DMS53 treated with DMSO at 0.1 percent for 48 hours (cell line): ENCODE data around the gene ATL3.
"Not testable (repeated sequence)": the region's sequence is repeated elsewhere in the genome, so short reads cannot be mapped to it uniquely, and the experiment has no call there.

Experiments used
- DNase-seq: peaks from one replicate; lab custom pipeline; 2025; ENCODE audit not compliant: unreplicated experiment; lab: John Stamatoyannopoulos, UW

Gene ATL3

GRCh38 chr11:63590024-63590788 is 81.0 kb downstream of the ATL3 start:
- DNase-seq: no peak

GRCh38 chr11:63589000-63589399 is 82.2 kb downstream of the ATL3 start:
- DNase-seq: no peak

GRCh38 chr11:63586451-63587166 is 84.6 kb downstream of the ATL3 start:
- no peak for DNase-seq

GRCh38 chr11:63583357-63583677 is 87.9 kb downstream of the ATL3 start:
- no peak for DNase-seq

- DNase-seq: not testable (repeated sequence)
These were observed 90.0 kb downstream of the ATL3 start for GRCh38 chr11:63581224-63581623.

- DNase-seq: not testable (repeated sequence)
These were observed 92.3 kb downstream of the ATL3 start for GRCh38 chr11:63578882-63579281.

GRCh38 chr11:63574856-63575602 is 96.1 kb downstream of the ATL3 start:
- no peak for DNase-seq
